Endodermal cell (in vitro differentiated cells): Measurements from ENCODE around the gene SSBP2. TPM values are rescaled to one million over a fixed set of nuclear protein-coding genes. Genes with fewer than 3 reads are reported as not detected.

ENCODE experiments used
- DNase-seq: peaks from one replicate; pipeline ENCODE4 v3.0.0-alpha.2; 2017
- H3K27ac ChIP-seq: 2 replicates; pipeline ENCODE4 v1.5.1; 2013; ENCODE audit warnings: mild to moderate bottlenecking, low read depth, low read length, moderate library complexity
- H3K27me3 ChIP-seq: 2 replicates; pipeline ENCODE4 v1.6.1; 2013; ENCODE audit warnings: mild to moderate bottlenecking, low read length, moderate library complexity; ENCODE audit not compliant: insufficient read depth, control insufficient read depth, poor library complexity, severe bottlenecking
- H3K36me3 ChIP-seq: 2 replicates; pipeline ENCODE4 v1.7.0; 2013; ENCODE audit warnings: mild to moderate bottlenecking, low read length, moderate library complexity; ENCODE audit not compliant: control insufficient read depth, insufficient read depth
- H3K4me1 ChIP-seq: one replicate; pipeline ENCODE4 v1.7.0; 2013; ENCODE audit warnings: low read length; ENCODE audit not compliant: control insufficient read depth, insufficient read depth
- H3K4me3 ChIP-seq: 2 replicates; pipeline ENCODE4 v1.5.1; 2013; ENCODE audit warnings: mild to moderate bottlenecking, low read length, moderate library complexity
- H3K9ac ChIP-seq: 2 replicates; pipeline ENCODE4 v1.6.1; 2013; ENCODE audit warnings: mild to moderate bottlenecking, low read length, moderate library complexity; ENCODE audit not compliant: poor library complexity, severe bottlenecking; ENCODE audit errors: extremely low read depth
- H3K9me3 ChIP-seq: 2 replicates; pipeline ENCODE4 v1.6.1; 2013; ENCODE audit warnings: mild to moderate bottlenecking, low read length, moderate library complexity; ENCODE audit not compliant: control insufficient read depth
- H3K27ac Mint-ChIP-seq: 2 replicates; pipeline ENCODE4 v1.8.0; 2020; ENCODE audit warnings: mixed read lengths
- H3K27me3 Mint-ChIP-seq: 2 replicates; pipeline ENCODE4 v1.8.0; 2021; ENCODE audit warnings: mild to moderate bottlenecking, mixed read lengths; ENCODE audit not compliant: insufficient read depth
- H3K36me3 Mint-ChIP-seq: 2 replicates; pipeline ENCODE4 v1.8.0; 2020; ENCODE audit warnings: low read depth, mixed read lengths
- H3K4me1 Mint-ChIP-seq: 2 replicates; pipeline ENCODE4 v1.8.0; 2020; ENCODE audit warnings: mixed read lengths
- H3K4me3 Mint-ChIP-seq: 2 replicates; pipeline ENCODE4 v1.8.0; 2020; ENCODE audit warnings: mild to moderate bottlenecking, moderate library complexity, mixed read lengths
- H3K9me3 Mint-ChIP-seq: 2 replicates; pipeline ENCODE4 v1.8.0; 2020; ENCODE audit warnings: mild to moderate bottlenecking, mixed read lengths
- CTCF ChIP-seq: fragments of 200-600 bp; sonication (generic); conservative IDR thresholded peaks from 2 replicates; pipeline ENCODE4 v1.5.0; 2021; ENCODE audit warnings: antibody characterized with exemption, mild to moderate bottlenecking
- WGBS, 2 experiments: methylation state at CpG; one replicate each; pipeline versions ENCODE4 v1.1.5 to v1.1.7; 2013; ENCODE audit warnings: missing lambda C conversion rate in 2 of 2, mixed read lengths in 1 of 2; ENCODE audit not compliant: insufficient coverage in 1 of 2, insufficient read length in 1 of 2; 5-methylcytosine and 5-hydroxymethylcytosine counted together
- total RNA-seq, 2 donors: library from RNA; stranded (reverse); fragmentation: NEBNext Ultra II Directional in 1 of 2; extraction: Animal tissue kit (Norgen Biotek cat#: 25700) in 1 of 2; gene quantifications; 2 replicates in 1 of 2; 3 replicates in 1 of 2; pipeline ENCODE4 v1.2.1, GENCODE V29; 2021

The SSBP2 gene
- total RNA-seq, 2 donors from 2014 or later: 27.5 to 30.2 TPM

GRCh38 chr5:81785322-81785721 is 34.4 kb upstream of the SSBP2 start:
- Histone ChIP-seq H3K9ac (no peak overlapping the region), H3K36me3 (no peaks in the 10 kb centered on the region), H3K4me3 (no peak overlapping the region), H3K27ac (no peak overlapping the region), H3K9me3 (no peaks in the 10 kb centered on the region), H3K27me3 (no peaks in the 10 kb centered on the region), H3K4me1 (no peaks in the 10 kb centered on the region)
- H3K27me3 Mint-ChIP-seq: no peaks in the 10 kb centered on the region
- peaks cover 14% of the 10 kb centered on the region for H3K4me1 Mint-ChIP-seq
- no peak overlapping the region for H3K4me3 Mint-ChIP-seq
- DNase-seq: no peak
- no peaks in the 10 kb centered on the region for H3K9me3 Mint-ChIP-seq
- TF ChIP-seq CTCF: no peak
- H3K27ac Mint-ChIP-seq: no peak overlapping the region
- WGBS, 2 experiments: 76 to 78% methylated on average over 2 to 4 of the region's 4 CpGs
- no peaks in the 10 kb centered on the region for H3K36me3 Mint-ChIP-seq

GRCh38 chr5:81783401-81783800 is 32.5 kb upstream of the SSBP2 start:
- H3K9ac ChIP-seq: no peak overlapping the region
- no peaks in the 10 kb centered on the region for H3K27me3 ChIP-seq
- H3K27ac ChIP-seq: no peak overlapping the region
- Mint-ChIP-seq H3K27ac (no peak overlapping the region), H3K9me3 (no peaks in the 10 kb centered on the region), H3K36me3 (no peaks in the 10 kb centered on the region), H3K27me3 (no peaks in the 10 kb centered on the region), H3K4me3 (no peak overlapping the region), H3K4me1 (peaks cover 14% of the 10 kb centered on the region)
- TF ChIP-seq CTCF: no peak
- H3K4me3 ChIP-seq: no peak overlapping the region
- no peak for DNase-seq
- WGBS, 2 experiments: 83 to 86% methylated on average over 3 of the region's 3 CpGs
- H3K36me3 ChIP-seq: no peaks in the 10 kb centered on the region
- H3K9me3 ChIP-seq: no peaks in the 10 kb centered on the region
- no peaks in the 10 kb centered on the region for H3K4me1 ChIP-seq

- no peaks in the 10 kb centered on the region for H3K9me3 Mint-ChIP-seq
- Histone ChIP-seq H3K9ac (no peak overlapping the region), H3K27me3 (no peaks in the 10 kb centered on the region), H3K4me3 (no peak overlapping the region), H3K4me1 (no peaks in the 10 kb centered on the region), H3K9me3 (no peaks in the 10 kb centered on the region), H3K36me3 (no peaks in the 10 kb centered on the region), H3K27ac (no peak overlapping the region)
- no peak overlapping the region for H3K27ac Mint-ChIP-seq
- no peak overlapping the region for H3K4me3 Mint-ChIP-seq
- no peaks in the 10 kb centered on the region for H3K36me3 Mint-ChIP-seq
- 88 to 100% methylated on average over 1 to 3 of the region's 3 CpGs for WGBS, 2 experiments
- H3K27me3 Mint-ChIP-seq: no peaks in the 10 kb centered on the region
- peaks cover 8% of the 10 kb centered on the region for H3K4me1 Mint-ChIP-seq
- no peak for DNase-seq
- TF ChIP-seq CTCF: no peak
These were observed 31.9 kb upstream of the SSBP2 start for GRCh38 chr5:81782811-81783210.
